ACC112 (cell line): ENCODE data around the gene TAF6L.
A peak's percentile ranks its signal among the peaks of the same experiment; 100 is the strongest.
"Not testable (repeated sequence)": the region's sequence is repeated elsewhere in the genome, so short reads cannot be mapped to it uniquely, and the experiment has no call there.

Experiments used
- H2AFZ ChIP-seq: fragments of 200-600 bp; sonication (generic); one replicate; pipeline ENCODE4 v1.6.0; 2017; ENCODE audit warnings: antibody characterized with exemption, low read length; ENCODE audit not compliant: unreplicated experiment
- H3K27ac ChIP-seq: fragments of 200-600 bp; sonication (generic); 2 replicates; pipeline ENCODE4 v1.5.1; 2014; ENCODE audit warnings: low read depth, mild to moderate bottlenecking, antibody characterized with exemption, low read length, moderate library complexity
- H3K27me3 ChIP-seq: fragments of 200-600 bp; sonication (generic); 2 replicates; pipeline ENCODE4 v1.6.1; 2014; ENCODE audit warnings: mild to moderate bottlenecking, antibody characterized with exemption, low read length, moderate library complexity, mixed read lengths; ENCODE audit not compliant: insufficient read depth
- H3K36me3 ChIP-seq: fragments of 200-600 bp; sonication (generic); 2 replicates; pipeline ENCODE4 v1.6.1; 2016; ENCODE audit warnings: mild to moderate bottlenecking, antibody characterized with exemption, low read length, moderate library complexity, mixed read lengths; ENCODE audit not compliant: insufficient read depth
- H3K4me1 ChIP-seq: fragments of 200-600 bp; sonication (generic); one replicate; pipeline ENCODE4 v1.6.1; 2016; ENCODE audit warnings: low read length, mixed read lengths; ENCODE audit not compliant: insufficient read depth, unreplicated experiment, control insufficient read depth
- H3K4me3 ChIP-seq: fragments of 200-600 bp; sonication (generic); 2 replicates; pipeline ENCODE4 v1.5.1; 2014; ENCODE audit warnings: mild to moderate bottlenecking, low read depth, low read length
- H3K79me2 ChIP-seq: fragments of 200-600 bp; sonication (generic); one replicate; pipeline ENCODE4 v1.6.0; 2016; ENCODE audit warnings: low read length; ENCODE audit not compliant: control insufficient read depth, unreplicated experiment, insufficient read depth

TAF6L gene

GRCh38 chr11:62771144-62772021 lies at the start of gene TAF6L:
TAF6L (plus strand) TSS chr11:62771396; CDS start chr11:62775784, 4,388 bp downstream.
- peaks cover 5% of the 10 kb centered on the region for H3K4me1 ChIP-seq
- H2AFZ ChIP-seq: peak within 1 kb of the TSS; percentile 54
- H3K36me3 ChIP-seq: peaks cover 6% of the 10 kb centered on the region; the same call in 1 of the 2 replicates
- H3K4me3 ChIP-seq: peak within 1 kb of the TSS; percentile 79
- H3K27ac ChIP-seq: peak within 1 kb of the TSS; percentile 83
- H3K79me2 ChIP-seq: peaks cover 8% of the 10 kb centered on the region
- H3K27me3 ChIP-seq: no peaks in the 10 kb centered on the region

GRCh38 chr11:62721994-62722393 lies 49.2 kb upstream of the TAF6L start:
- Histone ChIP-seq H3K4me1 (peaks cover 17% of the 10 kb centered on the region), H3K27ac (no peak overlapping the region), H3K4me3 (no peak overlapping the region), H3K36me3 (peaks cover 72% of the 10 kb centered on the region), H3K79me2 (peaks cover 83% of the 10 kb centered on the region), H3K27me3 (no peaks in the 10 kb centered on the region), H2AFZ (no peak overlapping the region)

GRCh38 chr11:62724171-62724570 lies 47.0 kb upstream of the TAF6L start:
- Histone ChIP-seq H3K4me1 (peaks cover 17% of the 10 kb centered on the region), H3K27ac (no peak overlapping the region), H3K27me3 (no peaks in the 10 kb centered on the region), H3K4me3 (peak overlapping the region; percentile 99), H3K79me2 (peaks cover 78% of the 10 kb centered on the region), H2AFZ (no peak overlapping the region), H3K36me3 (peaks cover 61% of the 10 kb centered on the region)

- Histone ChIP-seq H3K79me2 (peaks cover 78% of the 10 kb centered on the region), H3K27ac (peak overlapping the region; percentile 90), H3K36me3 (peaks cover 51% of the 10 kb centered on the region)
These were observed 45.5 kb upstream of the TAF6L start for GRCh38 chr11:62725646-62726045.

GRCh38 chr11:62726156-62726914 lies 44.9 kb upstream of the TAF6L start:
- Histone ChIP-seq H3K36me3 (peaks cover 45% of the 10 kb centered on the region), H3K27ac (peak overlapping the region; percentile 90), H3K4me3 (peak overlapping the region; percentile 99), H3K4me1 (peaks cover 20% of the 10 kb centered on the region), H3K79me2 (peaks cover 76% of the 10 kb centered on the region), H3K27me3 (no peaks in the 10 kb centered on the region), H2AFZ (peak overlapping the region; percentile 19)

More at GRCh38 chr11:62725646-62726045, 45.5 kb upstream of the TAF6L start:
- peaks cover 20% of the 10 kb centered on the region for H3K4me1 ChIP-seq
- no peak overlapping the region for H2AFZ ChIP-seq
- H3K27me3 ChIP-seq: no peaks in the 10 kb centered on the region
- H3K4me3 ChIP-seq: peak overlapping the region; percentile 99

GRCh38 chr11:62726915-62727164 lies 44.4 kb upstream of the TAF6L start:
- peaks cover 40% of the 10 kb centered on the region for H3K36me3 ChIP-seq
- H2AFZ ChIP-seq: peak overlapping the region; percentile 19
- H3K27me3 ChIP-seq: no peaks in the 10 kb centered on the region
- H3K27ac ChIP-seq: peak overlapping the region; percentile 90
- H3K4me1 ChIP-seq: peaks cover 20% of the 10 kb centered on the region
- H3K4me3 ChIP-seq: peak overlapping the region; percentile 99
- H3K79me2 ChIP-seq: peaks cover 75% of the 10 kb centered on the region

- Histone ChIP-seq H3K27me3 (no peaks in the 10 kb centered on the region), H2AFZ (peak within 1 kb of the TSS; percentile 98), H3K4me1 (peaks cover 20% of the 10 kb centered on the region), H3K4me3 (peak within 1 kb of the TSS; percentile 99), H3K79me2 (peaks cover 70% of the 10 kb centered on the region), H3K27ac (peak within 1 kb of the TSS; percentile 90), H3K36me3 (peaks cover 35% of the 10 kb centered on the region)
These were observed 43.9 kb upstream of the TAF6L start, which contains the start of gene HNRNPUL2 for GRCh38 chr11:62727165-62727871. HNRNPUL2 (minus strand) TSS chr11:62727457; CDS start chr11:62727156, 301 bp downstream.

- peak overlapping the region; percentile 98 for H2AFZ ChIP-seq
These were observed 43.4 kb upstream of the TAF6L start for GRCh38 chr11:62727872-62728170.

GRCh38 chr11:62728171-62728988 lies 42.8 kb upstream of the TAF6L start, which contains the start of gene TTC9C:
TTC9C (plus strand) TSS chr11:62728486; CDS start chr11:62728849, 363 bp downstream.
- H3K4me3 ChIP-seq: peak within 1 kb of the TSS; percentile 99
- peak within 1 kb of the TSS; percentile 90 for H3K27ac ChIP-seq
- no peaks in the 10 kb centered on the region for H3K27me3 ChIP-seq
- H3K79me2 ChIP-seq: peaks cover 64% of the 10 kb centered on the region
- H3K4me1 ChIP-seq: peaks cover 20% of the 10 kb centered on the region
- H3K36me3 ChIP-seq: peaks cover 29% of the 10 kb centered on the region
- peak within 1 kb of the TSS; percentile 98 for H2AFZ ChIP-seq

More at GRCh38 chr11:62727872-62728170, 43.4 kb upstream of the TAF6L start:
- H3K27me3 ChIP-seq: no peaks in the 10 kb centered on the region
- H3K4me1 ChIP-seq: peaks cover 20% of the 10 kb centered on the region
- peak overlapping the region; percentile 90 for H3K27ac ChIP-seq
- peak overlapping the region; percentile 99 for H3K4me3 ChIP-seq
- H3K36me3 ChIP-seq: peaks cover 30% of the 10 kb centered on the region
- peaks cover 65% of the 10 kb centered on the region for H3K79me2 ChIP-seq

- not testable (repeated sequence) for H3K4me1 ChIP-seq, H2AFZ ChIP-seq, H3K27ac ChIP-seq, H3K27me3 ChIP-seq
- Histone ChIP-seq H3K4me3 (peak overlapping the region; percentile 99), H3K79me2 (peaks cover 47% of the 10 kb centered on the region), H3K36me3 (peaks cover 15% of the 10 kb centered on the region)
These were observed 41.1 kb upstream of the TAF6L start for GRCh38 chr11:62730076-62730475.
